A673 (cell line): ENCODE measurements around the gene CHRNA9. TPM values are rescaled to one million over a fixed set of nuclear protein-coding genes. Genes with fewer than 3 reads are reported as not detected.
"Not testable (repeated sequence)": the region's sequence is repeated elsewhere in the genome, so short reads cannot be mapped to it uniquely, and the experiment has no call there.

Source experiments
- BruUV-seq: library from RNA; stranded (reverse); fragments of 400-500 nt; replicated peaks from 2 replicates; lab custom pipeline; 2021; lab: Mats Ljungman, UMichigan
- CTCF ChIA-PET: fragments of 300-600 bp; sonication (Branson Sonifier 250); formaldehyde crosslinking; loops from one replicate; lab custom pipeline; 2022; ENCODE audit warnings: antibody characterized with exemption; lab: Charles Lee
- POLR2A ChIA-PET: fragments of 300-600 bp; sonication (Branson Sonifier 250); formaldehyde crosslinking; loops from one replicate; lab custom pipeline; 2022; ENCODE audit warnings: antibody characterized with exemption; ENCODE audit not compliant: low non-redundant PET; lab: Charles Lee
- DNase-seq: peaks from one replicate; pipeline ENCODE4 v3.0.0-alpha.2; 2015; ENCODE audit warnings: low spot score
- H3K27ac ChIP-seq: fragments of 200-600 bp; sonication (generic); 2 replicates; pipeline ENCODE4 v1.5.1; 2016; ENCODE audit warnings: mixed run types, low read depth, mild to moderate bottlenecking, mixed read lengths, antibody characterized with exemption, low read length; ENCODE audit not compliant: poor library complexity, severe bottlenecking
- H3K27me3 ChIP-seq: fragments of 200-600 bp; sonication (generic); replicated peaks from 2 replicates; pipeline ENCODE4 v1.6.1; 2017; ENCODE audit warnings: mixed run types, low read depth, mild to moderate bottlenecking, mixed read lengths, antibody characterized with exemption, low read length; ENCODE audit not compliant: insufficient read depth, poor library complexity
- H3K36me3 ChIP-seq: fragments of 200-600 bp; sonication (generic); 2 replicates; pipeline ENCODE4 v1.6.1; 2016; ENCODE audit warnings: mixed run types, mild to moderate bottlenecking, mixed read lengths, antibody characterized with exemption, low read length; ENCODE audit not compliant: insufficient read depth, poor library complexity, severe bottlenecking
- H3K4me1 ChIP-seq: fragments of 200-600 bp; sonication (generic); 2 replicates; pipeline ENCODE4 v1.6.1; 2017; ENCODE audit warnings: mixed run types, mild to moderate bottlenecking, mixed read lengths, antibody characterized with exemption, low read length; ENCODE audit not compliant: insufficient read depth, poor library complexity, severe bottlenecking
- H3K4me3 ChIP-seq: fragments of 200-600 bp; sonication (generic); 2 replicates; pipeline ENCODE4 v1.5.1; 2016; ENCODE audit warnings: low read depth, mixed run types, mild to moderate bottlenecking, mixed read lengths, low read length; ENCODE audit not compliant: poor library complexity, severe bottlenecking
- H3K9me3 ChIP-seq: fragments of 200-600 bp; sonication (generic); 2 replicates; pipeline ENCODE4 v1.6.1; 2016; ENCODE audit warnings: mixed run types, low read depth, mild to moderate bottlenecking, mixed read lengths, antibody characterized with exemption, low read length; ENCODE audit not compliant: poor library complexity, severe bottlenecking
- EZH2 ChIP-seq: fragments of 200-600 bp; sonication (generic); IDR thresholded peaks from 2 replicates; pipeline ENCODE4 v1.6.1; 2017; ENCODE audit warnings: borderline replicate concordance, low read depth, mild to moderate bottlenecking, mixed read lengths, antibody characterized with exemption, low read length; ENCODE audit not compliant: poor library complexity, severe bottlenecking
- intact Hi-C: fragments of 100-400 bp; cut with micrococcal nuclease; formaldehyde crosslinking; loops from one replicate; pipeline ENCODE4 v1.10.0; 2022; ENCODE audit not compliant: unreplicated experiment
- total RNA-seq: library from RNA; stranded (reverse); gene quantifications from 2 replicates; pipeline ENCODE4 v1.2.3, GENCODE V29; 2021
- TF ChIP-seq, protein P1 (sequence below): fragments of 300-800, 200-600 bp; sonication (generic); conservative IDR thresholded peaks from 2 replicates; pipeline ENCODE4 v1.5.1; 2017; ENCODE audit warnings: low read depth, mild to moderate bottlenecking, antibody characterized with exemption, low read length, moderate library complexity, mixed read lengths

Gene CHRNA9
- total RNA-seq, 1 experiment from 2014 or later = 1.5 TPM

DNA sequence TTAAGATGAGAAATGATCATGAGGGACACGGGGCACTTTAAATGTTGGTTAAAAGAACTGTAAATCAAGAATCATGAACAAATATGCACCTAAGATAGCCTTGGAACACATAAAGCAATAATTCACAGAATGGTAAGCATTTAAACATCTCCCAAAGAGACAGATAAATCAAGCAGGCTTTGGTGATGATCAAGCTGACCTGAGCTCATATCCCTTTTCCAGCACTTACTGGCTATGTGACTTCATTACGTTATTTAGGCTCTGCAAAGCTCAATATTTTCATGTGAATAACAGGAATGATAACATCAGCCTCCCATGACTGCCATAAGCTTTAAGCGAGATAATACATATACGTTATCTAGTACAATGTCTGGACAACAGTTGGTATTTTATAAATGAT, 54.9 kb downstream of the CHRNA9 start:
- Histone ChIP-seq H3K36me3 (no peaks in the 10 kb centered on the region), H3K27me3 (no peaks in the 10 kb centered on the region), H3K27ac (no peak overlapping the region), H3K4me3 (no peak overlapping the region), H3K9me3 (no peaks in the 10 kb centered on the region), H3K4me1 (no peaks in the 10 kb centered on the region)
- intact Hi-C loops = no loop called here
- ChIA-PET POLR2A (no interaction called here), CTCF (no interaction called here)
- DNase-seq = no peak
- TF ChIP-seq, protein P1, sequence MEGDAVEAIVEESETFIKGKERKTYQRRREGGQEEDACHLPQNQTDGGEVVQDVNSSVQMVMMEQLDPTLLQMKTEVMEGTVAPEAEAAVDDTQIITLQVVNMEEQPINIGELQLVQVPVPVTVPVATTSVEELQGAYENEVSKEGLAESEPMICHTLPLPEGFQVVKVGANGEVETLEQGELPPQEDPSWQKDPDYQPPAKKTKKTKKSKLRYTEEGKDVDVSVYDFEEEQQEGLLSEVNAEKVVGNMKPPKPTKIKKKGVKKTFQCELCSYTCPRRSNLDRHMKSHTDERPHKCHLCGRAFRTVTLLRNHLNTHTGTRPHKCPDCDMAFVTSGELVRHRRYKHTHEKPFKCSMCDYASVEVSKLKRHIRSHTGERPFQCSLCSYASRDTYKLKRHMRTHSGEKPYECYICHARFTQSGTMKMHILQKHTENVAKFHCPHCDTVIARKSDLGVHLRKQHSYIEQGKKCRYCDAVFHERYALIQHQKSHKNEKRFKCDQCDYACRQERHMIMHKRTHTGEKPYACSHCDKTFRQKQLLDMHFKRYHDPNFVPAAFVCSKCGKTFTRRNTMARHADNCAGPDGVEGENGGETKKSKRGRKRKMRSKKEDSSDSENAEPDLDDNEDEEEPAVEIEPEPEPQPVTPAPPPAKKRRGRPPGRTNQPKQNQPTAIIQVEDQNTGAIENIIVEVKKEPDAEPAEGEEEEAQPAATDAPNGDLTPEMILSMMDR = no peak
- no TSS peak for BruUV-seq

DNA sequence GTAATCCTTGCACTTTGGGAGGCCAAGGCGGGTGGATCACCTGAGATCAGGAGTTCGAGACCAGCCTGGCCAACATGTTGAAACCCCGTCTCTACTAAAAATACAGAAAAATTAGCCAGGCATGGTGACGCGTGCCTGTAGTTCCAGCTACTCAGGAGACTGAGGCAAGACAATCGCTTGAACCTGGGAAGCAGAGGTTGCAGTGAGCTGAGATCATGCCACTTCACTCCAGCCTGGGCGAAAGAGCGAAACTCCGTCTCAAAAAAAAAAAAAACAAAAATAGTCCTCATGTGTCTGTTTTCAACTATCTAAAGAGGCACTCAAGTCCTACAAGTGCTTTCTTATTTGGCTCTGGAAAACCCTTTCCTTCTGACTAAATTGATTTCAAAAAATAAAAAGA, 57.1 kb downstream of the CHRNA9 start:
- H3K27ac ChIP-seq, CTCF ChIA-PET, BruUV-seq, intact Hi-C loops, H3K4me3 ChIP-seq, H3K9me3 ChIP-seq, H3K27me3 ChIP-seq, POLR2A ChIA-PET, H3K4me1 ChIP-seq, H3K36me3 ChIP-seq, DNase-seq: not testable (repeated sequence)

DNA sequence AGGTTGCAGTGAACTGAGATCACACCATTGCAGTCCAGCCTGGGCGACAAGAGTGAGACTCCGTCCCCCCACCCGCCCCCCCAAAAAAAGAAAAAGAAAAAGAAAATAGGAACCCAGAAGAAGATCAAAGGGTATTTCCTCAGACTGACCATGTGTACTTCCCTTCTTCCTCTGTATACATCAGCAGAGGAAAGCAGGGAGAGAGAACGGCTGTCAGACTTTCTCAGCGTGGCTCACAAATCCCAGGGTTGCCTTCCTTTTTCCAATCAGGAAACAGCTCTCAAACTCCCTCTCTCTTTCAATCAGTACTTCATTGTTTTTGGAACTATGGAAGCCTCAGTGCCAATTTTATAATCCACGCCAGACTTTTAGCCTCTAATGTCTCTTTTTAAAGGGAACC, 59.1 kb downstream of the CHRNA9 start:
- POLR2A ChIA-PET = no interaction called here

DNA sequence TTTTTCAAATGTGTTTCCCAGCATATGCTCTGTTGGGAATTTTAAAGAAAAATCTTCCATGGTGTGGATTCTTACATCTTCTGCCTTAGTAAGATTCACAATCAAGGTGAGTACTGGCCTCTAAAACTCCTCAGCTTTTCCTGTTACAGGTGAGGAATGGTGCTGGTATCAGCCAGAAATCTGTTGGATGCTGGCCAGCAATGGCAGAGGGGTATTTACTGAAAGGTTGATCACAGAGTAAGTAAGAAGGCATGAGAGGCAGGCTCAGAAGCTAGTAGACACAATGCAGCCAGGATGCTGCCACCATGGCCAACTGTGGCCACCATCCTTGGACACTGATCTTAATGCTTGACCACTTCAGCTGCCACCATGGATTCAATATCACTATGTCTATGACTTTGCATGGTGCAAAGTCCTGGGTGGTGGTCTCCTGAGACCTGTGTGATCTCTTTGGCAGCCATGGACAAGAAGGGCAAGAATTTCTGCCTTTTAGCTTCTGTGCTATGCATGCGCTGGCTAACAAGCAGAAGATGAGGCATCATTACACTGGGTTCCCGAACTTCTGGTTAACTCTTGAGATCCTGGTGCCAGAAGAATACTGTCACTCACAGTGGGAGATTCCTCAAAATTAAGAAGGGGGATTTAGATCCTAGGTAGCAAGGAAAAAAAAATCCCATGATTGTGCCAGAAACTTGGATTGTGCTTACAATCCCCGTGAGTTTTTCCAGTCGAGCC, 60.2 kb downstream of the CHRNA9 start:
- H3K9me3 ChIP-seq = no peaks in the 10 kb centered on the region
- H3K27ac ChIP-seq = no peak overlapping the region
- intact Hi-C loops = no loop called here
- H3K27me3 ChIP-seq = no peaks in the 10 kb centered on the region
- ChIA-PET POLR2A (interaction anchor here (0.6 kb wide), 2 partner anchors 61 to 314 kb away, joined by 3 to 9 read pairs; no protein-coding TSS in a partner anchor), CTCF (no interaction called here)
- DNase-seq = no peak
- peaks cover 9% of the 10 kb centered on the region for H3K4me1 ChIP-seq
- no peaks in the 10 kb centered on the region for H3K36me3 ChIP-seq
- H3K4me3 ChIP-seq = no peak overlapping the region
- no TSS peak for BruUV-seq
- TF ChIP-seq EZH2 = no peak
- TF ChIP-seq, protein P1 = no peak

More for the DNA sequence above, 59.1 kb downstream of the CHRNA9 start:
- no peak for DNase-seq
- no peaks in the 10 kb centered on the region for H3K9me3 ChIP-seq
- no peaks in the 10 kb centered on the region for H3K36me3 ChIP-seq
- TF ChIP-seq, protein P1 = no peak
- peaks cover 9% of the 10 kb centered on the region for H3K4me1 ChIP-seq
- BruUV-seq = no TSS peak
- no peaks in the 10 kb centered on the region for H3K27me3 ChIP-seq
- H3K4me3 ChIP-seq = no peak overlapping the region
- no peak overlapping the region for H3K27ac ChIP-seq
- CTCF ChIA-PET = no interaction called here
- intact Hi-C loops = no loop called here
